AG08395 (cell line): ENCODE data around the gene SORCS2.
"Not testable (repeated sequence)": the region's sequence is repeated elsewhere in the genome, so short reads cannot be mapped to it uniquely, and the experiment has no call there.

Source experiments
- DNase-seq: peaks from one replicate; pipeline ENCODE4 v3.0.0; 2012; ENCODE audit warnings: mixed read lengths, low spot score

The SORCS2 gene

DNA sequence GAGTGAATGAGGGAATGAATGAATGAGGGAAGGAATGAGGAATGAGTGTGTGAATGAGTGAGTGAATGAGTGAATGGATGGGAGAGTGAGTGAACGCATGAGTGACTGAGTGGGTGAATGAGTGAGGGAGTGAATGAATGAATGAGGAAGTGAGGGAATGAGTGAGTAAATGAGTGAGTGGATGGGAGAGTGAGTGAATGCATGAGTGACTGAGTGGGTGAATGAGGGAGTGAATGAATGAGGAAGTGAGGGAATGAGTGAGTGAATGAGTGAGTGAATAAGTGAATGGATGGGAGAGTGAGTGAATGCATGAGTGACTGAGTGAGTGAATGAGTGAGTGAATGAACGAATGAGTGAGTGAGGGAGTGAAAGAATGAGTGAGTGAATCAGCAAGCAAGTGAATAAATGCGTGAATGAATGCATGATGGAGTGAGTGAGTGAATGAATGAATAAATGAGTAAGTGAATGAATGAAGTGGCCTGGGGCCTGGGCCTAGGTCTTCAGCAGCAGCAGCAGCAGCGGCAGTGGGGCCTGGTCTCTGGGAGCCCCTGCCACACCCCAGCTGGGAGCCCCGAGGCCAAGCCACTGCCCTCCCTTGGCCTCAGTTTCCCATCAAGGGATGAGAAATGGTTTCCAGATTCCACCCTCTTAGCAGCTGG lies 258.6 kb downstream of the SORCS2 start:
- DNase-seq = no peak

DNA sequence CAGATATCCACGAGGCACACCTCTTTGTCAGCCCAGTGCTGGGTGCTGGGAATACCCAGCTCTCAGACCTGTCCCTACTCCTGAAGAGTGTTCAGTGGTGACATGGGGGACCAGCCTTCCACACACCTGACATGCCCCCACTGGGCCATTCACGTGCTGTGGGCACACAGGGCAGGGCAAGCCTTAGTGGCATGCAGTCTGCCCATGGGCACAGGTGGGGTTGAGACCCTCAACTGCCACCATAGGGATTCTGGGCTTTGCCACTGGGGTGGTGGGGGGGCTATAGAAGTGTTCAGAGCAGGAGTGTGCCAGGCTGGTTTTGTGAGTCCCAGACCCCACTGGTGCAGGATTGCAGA lies 259.1 kb downstream of the SORCS2 start:
- DNase-seq = no peak

DNA sequence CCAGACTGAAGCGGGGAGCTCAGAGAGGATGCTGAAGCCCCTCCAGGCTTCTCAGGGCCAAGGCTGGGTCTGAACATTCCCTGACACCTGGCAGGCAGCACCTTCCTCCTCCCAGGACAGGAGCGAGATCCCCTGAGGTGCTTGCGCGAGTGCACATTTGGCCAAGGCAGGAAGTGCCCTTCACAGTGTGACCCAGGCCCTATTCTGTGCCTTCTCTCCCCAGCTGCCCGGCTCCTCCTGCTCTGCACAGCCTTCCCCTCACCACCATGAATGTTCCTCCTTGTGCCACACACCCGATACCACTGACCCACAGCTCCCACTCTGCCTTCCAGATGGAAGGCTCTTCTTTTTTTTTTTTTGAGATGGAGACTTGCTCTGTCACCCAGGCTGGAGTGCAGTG lies 259.5 kb downstream of the SORCS2 start:
- no peak for DNase-seq

DNA sequence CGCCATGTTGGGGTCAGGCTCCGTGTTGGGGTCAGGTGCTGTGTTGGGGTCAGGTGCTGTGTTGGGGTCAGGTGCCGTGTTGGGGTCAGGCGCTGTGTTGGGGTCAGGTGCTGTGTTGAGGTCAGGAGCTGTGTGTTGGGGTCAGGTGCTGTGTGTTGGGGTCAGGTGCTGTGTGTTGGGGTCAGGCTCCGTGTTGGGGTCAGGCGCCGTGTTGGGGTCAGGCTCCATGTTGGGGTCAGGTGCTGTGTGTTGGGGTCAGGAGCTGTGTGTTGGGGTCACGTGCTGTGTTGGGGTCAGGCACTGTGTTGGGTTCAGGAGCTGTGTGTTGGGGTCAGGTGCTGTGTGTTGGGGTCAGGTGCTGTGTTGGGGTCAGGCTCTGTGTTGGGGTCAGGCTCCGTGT lies 260.5 kb downstream of the SORCS2 start:
- not testable (repeated sequence) for DNase-seq

DNA sequence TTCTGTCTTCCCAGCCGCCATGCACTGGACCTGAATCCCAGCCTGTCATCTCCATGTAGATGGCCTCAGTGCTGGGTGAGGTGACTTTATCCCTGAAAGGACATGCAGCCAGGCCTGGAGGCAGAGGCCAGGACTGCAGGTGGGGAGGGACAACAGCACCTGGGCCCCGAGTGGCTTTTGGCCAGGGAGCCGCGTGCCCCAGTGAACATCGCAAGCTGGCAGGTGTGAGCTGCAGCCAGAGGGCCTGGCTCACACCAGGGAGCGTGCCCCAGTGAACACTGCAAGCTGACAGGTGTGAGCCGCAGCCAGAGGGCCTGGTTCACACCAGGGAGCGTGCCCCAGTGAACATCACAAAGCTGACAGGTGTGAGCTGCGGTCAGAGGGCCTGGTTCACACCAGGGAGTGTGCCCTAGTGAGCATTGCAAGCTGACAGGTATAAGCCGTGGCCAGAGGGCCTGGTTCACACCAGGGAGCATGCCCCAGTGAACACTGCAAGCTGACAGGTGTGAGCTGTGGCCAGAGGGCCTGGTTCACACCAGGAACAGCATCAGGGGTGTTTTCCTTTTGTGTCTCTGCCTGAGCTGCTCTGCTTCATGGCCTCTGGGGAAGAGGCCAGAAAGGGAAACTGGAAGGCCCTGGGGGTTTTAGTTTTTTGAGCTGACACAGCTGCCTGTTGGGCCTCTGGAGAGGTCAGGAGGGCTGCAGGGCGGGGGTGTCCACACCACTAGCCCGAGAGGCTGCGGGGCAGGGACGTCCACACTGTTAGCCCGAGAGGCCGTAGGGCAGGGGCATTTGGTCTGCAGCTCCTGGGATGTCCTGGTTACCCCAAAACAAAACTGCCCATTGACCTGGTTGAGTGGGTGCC lies 265.1 kb downstream of the SORCS2 start:
- no peak for DNase-seq

DNA sequence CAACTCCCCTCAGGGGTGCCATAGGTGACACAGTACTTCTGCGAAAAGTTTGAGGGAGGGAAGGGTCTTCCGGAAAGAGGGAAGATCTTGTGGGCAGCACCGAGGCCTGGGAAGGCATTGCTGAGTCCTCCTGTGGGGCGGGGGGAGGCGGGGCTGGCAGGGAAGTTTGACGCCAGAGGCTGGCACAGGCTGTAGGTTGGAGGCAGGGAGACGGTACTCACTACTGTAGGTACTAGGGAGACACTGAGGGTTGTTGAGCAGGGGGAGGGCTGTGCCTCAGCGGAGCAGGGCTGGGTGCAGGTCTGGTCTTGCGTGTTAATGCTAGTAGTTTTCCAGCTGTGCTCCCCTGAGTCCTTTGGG lies 265.7 kb downstream of the SORCS2 start:
- no peak for DNase-seq

DNA sequence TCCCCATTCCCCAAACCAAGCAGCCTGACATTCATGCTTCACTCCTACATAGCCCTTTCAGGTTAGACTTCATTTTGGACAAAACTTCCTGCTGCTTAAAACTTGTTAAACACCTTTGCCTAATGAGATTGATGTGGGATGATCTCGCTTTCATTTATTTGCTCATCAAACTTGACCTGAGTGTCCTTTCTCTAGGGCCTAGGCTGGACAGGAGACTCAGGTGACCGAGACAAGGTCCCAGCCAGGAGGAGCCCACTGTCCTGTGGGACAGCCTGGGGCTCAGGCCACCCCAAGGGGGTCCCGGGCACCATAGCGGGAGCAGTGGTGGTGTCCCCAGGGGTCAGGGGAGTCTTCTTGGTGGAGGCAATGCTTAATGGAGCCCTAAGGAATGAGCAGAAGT lies 266.1 kb downstream of the SORCS2 start:
- no peak for DNase-seq

DNA sequence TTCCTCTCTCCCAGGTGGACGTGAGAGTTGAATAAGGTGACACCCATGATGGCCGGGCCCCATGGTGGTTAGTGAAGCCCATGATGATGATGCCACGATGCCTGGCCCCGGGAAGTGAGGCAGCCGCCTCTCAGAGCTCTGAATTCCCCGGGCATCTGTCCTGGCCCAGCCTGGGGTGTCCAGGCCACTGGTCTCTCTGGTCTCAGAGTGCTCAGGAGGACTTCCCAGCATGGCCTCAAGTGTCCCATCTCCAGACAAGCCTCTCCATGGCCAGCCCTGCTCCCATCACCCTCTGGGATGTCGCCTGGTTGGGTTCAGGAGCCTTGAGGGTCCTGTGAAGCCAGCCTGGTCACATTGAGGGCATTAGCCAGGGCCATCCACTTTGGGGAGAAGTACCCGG lies 267.1 kb downstream of the SORCS2 start:
- DNase-seq = no peak

DNA sequence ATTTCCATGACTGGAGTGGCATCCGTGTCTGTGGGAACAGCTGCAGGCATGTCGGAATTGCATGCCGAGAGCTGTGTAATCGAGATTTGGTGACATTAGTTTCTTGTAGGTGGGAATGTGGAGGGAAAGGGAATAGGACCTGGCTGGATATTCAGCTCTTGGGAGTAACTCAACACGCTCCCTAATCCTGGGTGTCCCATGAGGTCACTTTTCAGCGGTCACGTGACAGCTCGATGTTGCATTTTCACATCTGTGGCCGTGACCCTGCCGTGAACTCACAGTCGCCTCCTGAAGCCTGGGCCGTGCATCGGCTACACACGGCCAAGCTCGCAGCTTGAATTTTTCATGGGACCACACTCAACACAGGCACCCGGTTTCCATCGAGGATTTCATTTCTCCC lies 268.2 kb downstream of the SORCS2 start:
- DNase-seq = no peak

DNA sequence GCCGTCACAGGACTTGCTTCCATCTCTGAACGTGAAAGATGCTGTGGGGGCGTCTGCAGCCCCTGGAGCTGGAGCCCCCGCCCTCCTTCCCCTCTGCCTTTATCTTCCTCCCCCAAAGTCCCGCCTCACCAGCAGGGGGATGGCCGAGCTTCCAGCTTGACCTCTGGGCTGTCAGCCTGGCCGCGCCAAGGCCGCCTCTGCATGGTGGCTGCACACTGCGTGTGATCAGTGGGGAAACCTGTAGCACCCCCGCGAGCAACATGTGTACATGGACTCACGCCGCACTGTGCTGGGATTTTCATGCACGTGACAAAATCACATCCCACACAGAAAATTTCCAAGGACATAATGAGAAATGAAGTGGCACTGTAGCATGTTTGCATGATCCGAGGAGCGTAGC lies 268.9 kb downstream of the SORCS2 start:
- DNase-seq = no peak

DNA sequence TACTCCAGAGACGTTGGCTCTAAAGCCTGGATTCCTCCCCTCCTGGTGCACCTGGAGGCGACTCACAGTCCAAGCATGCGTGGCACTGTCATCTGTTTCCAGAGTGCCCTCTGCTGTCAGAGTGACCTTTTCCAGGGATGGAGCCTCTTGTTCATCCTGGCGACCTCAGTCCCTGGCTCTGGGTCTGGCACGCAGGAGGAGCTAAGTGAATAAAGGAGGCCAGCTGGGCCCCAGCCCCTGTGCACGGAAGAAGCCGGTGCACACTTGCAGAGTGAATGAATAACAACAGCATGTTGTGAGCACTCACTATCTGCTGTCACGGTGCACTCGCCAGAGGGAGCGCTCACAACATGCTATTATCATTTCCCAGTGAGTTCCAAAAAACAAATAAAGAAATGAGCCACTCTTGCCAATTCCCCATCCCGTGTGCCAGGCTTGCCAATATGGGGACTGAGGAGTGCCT lies 270.2 kb downstream of the SORCS2 start:
- DNase-seq = peak; percentile 58

DNA sequence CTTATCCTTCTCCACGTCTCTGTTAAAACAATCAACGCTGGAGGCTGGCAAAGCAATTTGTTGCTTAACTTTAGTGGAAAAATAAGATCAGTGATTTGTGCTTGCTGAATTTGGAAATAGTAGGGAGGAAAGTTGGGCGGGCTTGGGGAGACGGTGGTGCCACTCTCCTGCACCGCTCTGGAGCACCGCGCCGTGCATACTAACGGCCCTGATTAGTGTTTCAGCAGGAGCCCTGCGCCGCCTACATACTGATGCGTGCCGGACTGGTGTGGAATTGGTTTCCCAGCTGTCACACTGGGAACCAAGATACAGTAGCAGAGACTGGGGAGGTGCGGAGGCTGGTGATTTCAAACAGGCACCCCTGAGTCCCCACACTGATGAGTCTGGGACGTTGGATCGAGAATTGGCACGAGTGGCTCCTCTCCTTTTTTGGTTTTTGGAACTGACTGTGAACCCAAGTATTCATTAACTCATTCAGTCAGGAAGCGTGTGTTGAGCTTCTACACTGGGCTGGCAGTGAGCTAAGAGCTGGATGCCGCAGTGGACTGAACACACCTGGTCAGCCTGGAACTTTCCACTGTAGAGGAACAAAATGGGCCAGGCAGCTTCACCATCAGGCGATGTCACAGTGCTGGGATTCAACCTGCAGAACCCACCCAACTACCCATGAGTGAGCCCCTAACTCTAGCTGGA lies 271.4 kb downstream of the SORCS2 start:
- DNase-seq = no peak

DNA sequence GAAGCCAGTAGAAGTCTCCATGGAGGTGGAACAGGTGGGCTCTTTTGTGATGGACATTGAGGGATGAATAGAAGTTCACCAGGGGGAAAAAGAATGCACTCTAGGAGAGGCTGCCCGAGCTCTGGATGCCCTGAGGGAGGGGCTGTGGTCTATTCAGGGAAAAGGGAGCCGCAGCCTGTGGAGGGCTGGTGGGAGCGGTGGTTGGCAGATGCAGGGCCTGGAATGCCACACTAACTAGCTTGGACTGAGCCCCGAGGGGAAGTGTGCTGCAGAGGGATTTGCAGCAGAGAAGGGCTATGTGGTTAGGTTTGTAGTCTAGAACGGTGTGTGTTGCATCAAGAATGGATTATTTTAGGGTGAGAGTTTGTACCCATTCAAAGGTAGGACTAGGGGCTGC lies 271.9 kb downstream of the SORCS2 start:
- no peak for DNase-seq

DNA sequence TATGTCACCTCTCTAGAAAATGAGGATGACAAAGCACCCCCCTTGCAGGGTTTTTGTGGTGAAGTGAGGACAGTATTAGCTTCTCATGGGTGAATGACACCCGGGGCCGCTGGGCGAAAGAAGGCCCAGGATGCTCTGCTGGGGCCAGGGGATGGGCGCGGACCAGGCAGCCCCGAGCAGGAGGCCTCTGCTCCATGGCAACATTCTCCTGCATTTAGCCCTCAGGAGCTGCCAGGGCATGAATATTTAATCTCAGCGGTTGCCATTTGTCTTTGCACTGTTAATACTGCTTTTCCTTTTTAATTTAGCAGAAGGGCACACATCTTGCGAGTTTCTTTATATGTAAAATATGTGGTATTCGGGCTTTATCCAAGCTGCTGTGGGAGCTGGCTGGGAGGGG lies 272.7 kb downstream of the SORCS2 start:
- DNase-seq = no peak

DNA sequence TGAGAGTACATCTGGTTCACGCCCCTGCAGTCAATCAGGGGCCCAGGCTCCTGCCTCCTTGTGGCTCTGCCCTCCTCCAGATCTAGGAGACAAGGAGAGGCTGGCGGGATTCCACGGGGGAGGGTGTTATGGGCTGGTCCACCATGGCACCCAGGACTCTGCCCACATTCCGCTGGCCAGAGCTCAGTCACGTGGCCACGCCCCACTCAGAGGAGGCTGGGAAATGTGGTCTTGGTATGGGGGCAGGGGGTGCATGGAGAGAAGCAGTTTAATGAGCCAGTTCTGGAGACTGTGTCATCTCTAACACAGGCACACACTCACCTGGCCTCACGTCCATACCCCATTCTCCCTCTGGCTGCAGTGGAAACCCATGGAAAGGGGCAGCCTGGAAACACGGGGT lies 273.9 kb downstream of the SORCS2 start:
- DNase-seq = no peak

DNA sequence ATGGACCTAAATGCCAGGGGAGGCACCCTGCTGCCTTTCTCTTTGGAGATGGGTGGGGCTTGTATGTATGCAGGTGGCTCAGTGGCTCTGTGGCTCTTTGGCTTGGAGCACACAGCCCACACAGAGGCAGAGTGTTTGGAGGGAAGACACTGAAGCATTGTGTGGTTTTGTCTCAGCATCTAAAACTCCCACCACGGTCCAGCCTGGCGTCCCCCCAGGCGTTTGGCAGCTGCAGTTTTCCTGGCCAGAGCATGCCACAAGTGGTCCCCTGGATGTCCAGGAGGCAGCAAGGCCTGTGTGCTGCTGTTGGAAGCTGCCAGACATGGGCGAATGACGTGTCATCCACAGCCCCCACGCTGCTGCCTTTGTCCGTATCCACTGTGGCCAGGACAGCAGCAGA lies 274.6 kb downstream of the SORCS2 start:
- DNase-seq = no peak

DNA sequence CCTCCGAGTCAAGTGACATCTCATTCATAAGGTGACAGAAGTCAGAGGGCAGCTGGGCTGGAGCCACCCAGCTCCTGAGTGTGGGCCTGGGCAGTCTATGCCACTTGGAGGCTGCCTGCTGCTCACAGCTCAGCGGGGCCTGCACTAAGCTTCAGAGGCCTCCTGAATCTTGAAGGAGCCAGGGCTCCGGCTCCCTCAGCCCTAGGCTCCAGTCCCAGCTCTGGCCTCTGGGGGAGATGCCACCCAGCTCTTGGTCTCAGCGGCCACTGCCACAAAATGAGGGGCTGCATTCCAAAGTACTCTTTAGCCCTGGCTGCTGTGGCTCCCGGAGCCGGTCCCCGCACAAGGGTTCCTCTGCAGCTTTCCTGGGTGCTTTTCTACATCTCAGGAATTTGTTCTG lies 275.1 kb downstream of the SORCS2 start:
- DNase-seq = no peak

DNA sequence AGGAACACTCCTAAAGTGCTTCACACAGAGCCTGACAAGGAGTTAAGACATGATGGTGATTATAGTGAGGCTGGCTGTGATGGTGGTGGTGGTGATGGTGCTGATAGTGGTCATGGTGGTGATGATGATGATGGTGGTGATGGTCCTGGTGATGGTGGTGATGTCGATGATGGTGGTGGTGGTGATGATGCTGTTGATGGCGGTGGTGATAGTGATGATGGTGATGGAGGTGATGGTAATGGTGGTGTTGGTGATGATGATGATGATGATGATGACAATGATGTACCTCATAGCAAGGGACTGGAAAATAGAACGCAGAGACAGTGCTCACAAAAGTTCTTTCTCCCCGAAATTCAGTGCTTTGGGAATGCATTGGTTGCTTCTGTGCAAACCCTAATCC lies 276.7 kb downstream of the SORCS2 start:
- no peak for DNase-seq

DNA sequence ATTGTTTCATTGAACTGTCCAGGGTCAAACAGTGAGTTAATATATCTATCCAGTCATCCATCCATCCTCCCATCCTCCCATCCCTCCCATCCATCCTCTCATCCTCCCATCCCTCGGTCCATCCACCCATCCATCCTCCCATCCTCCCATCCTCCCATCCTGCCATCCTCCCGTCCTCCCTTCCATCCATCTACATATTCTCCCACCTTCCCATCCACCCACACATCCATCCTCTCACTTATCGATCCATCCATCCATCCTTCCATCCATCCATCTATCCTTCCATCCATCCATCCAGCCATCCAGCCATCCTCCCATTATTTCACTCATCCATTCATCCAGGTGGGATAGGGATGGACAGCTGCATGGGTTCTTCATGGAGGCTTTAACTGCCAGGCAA lies 277.8 kb downstream of the SORCS2 start:
- DNase-seq = no peak

DNA sequence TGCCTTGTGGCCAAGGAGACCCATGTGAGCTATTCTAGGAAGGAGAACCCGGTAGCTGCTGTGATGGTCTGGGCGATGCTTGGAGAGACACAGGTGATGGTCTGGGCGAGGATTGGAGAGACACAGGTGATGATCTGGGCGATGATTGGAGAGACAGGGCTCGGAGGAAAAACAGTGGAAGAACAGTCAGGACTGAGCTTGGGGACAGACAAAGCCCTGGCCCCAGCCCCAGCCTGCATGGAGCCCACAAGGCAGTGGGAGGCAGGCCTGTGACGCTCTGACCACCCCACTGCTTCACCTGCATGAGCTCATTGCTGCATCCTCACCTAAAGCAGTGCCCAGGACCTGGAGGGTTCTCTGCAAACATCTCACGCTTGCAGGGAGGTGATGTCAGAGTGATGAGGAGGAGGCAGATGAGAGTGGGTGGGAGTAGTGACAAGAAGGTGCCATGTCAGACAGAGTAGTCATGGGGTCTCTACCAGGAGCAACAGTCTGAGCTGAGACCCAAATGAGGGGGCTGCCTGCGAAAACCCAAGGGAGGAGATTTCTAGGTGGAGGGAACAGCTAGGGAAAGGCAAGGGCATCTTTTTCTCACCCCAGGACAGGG lies 278.3 kb downstream of the SORCS2 start:
- DNase-seq = no peak

DNA sequence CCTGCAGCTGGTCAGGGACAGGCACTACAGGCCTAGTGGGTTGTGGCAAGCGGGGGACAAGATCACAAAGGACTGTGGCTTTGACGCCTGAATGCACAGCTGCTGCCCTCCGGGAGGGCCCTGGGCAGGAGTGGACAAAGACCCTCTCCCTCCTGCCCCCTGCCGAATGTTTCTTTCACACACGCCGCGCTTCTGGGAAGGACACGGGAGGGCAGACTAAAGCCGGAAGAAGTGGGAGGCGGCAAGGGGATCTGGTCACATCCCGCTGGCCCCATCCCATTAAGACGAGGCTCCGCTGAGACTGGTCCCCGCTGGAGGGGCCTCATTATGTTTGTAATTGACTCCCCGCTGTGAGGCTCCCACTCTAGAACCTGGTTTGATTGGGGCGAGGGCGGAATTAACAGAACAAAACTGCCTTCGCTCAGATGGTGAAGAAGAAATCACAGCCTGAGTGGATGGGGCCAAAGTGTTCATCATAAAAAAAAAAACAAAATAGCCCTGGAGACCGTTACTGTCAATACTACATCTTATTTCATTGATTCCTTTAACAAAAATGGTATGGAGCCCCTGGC lies 280.2 kb downstream of the SORCS2 start:
- DNase-seq = no peak

DNA sequence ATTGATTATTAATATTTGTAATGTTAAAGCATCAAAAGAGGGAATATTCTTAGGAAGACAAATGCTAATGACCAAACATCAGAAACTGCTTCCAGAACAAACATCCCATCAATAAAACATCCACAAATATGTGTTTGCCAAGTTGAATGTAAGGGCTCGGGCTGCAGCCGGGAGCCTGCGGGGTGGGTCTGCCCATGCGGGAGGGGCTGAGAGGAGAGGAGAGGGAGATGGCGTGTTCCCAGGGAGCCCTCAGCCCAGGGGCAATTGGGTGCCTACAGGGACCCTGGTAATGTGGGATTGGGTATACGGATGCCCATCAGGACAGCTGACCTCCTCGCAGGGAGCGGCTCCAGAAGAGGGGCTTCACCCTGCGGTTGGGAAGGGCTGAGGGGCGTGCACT lies 280.7 kb downstream of the SORCS2 start:
- DNase-seq = no peak
